ENCODE data around the gene ARHGAP45.
A peak's percentile ranks its signal among the peaks of the same experiment; 100 is the strongest.

ARHGAP45 gene

GRCh38 chr19:1070576-1070930, 3.6 kb downstream of the ARHGAP45 start:
- DNase-seq (ENCODE audit: low spot score): no peak

GRCh38 chr19:1070931-1071791, 4.2 kb downstream of the ARHGAP45 start:
- no peak for DNase-seq (ENCODE audit: low spot score)

GRCh38 chr19:1072371-1073015, 5.5 kb downstream of the ARHGAP45 start:
- no peak for DNase-seq (ENCODE audit: low spot score)

GRCh38 chr19:1073063-1073955, 6.3 kb downstream of the ARHGAP45 start:
- DNase-seq (ENCODE audit: low spot score): no peak

- DNase-seq (ENCODE audit: low spot score): no peak
These were observed 7.1 kb downstream of the ARHGAP45 start for GRCh38 chr19:1073956-1074517.

- peak; percentile 70 for DNase-seq (ENCODE audit: low spot score)
These were observed 7.7 kb downstream of the ARHGAP45 start for GRCh38 chr19:1074544-1075283.

GRCh38 chr19:1076046-1076386, 9.0 kb downstream of the ARHGAP45 start:
- DNase-seq (ENCODE audit: low spot score): no peak

GRCh38 chr19:1076951-1077350, 10.0 kb downstream of the ARHGAP45 start:
- no peak for DNase-seq (ENCODE audit: low spot score)

- peak; percentile 83 for DNase-seq (ENCODE audit: low spot score)
These were observed 12.7 kb downstream of the ARHGAP45 start for GRCh38 chr19:1079566-1080111.

- no peak for DNase-seq (ENCODE audit: low spot score)
These were observed 13.6 kb downstream of the ARHGAP45 start for GRCh38 chr19:1080360-1081161.

- peak; percentile 70 for DNase-seq (ENCODE audit: low spot score)
These were observed 14.6 kb downstream of the ARHGAP45 start for GRCh38 chr19:1081301-1082164.

GRCh38 chr19:1082165-1082927, 15.4 kb downstream of the ARHGAP45 start:
- peak; percentile 78 for DNase-seq (ENCODE audit: low spot score)

- no peak for DNase-seq (ENCODE audit: low spot score)
These were observed 16.2 kb downstream of the ARHGAP45 start for GRCh38 chr19:1082928-1083816.

- no peak for DNase-seq (ENCODE audit: low spot score)
These were observed 17.3 kb downstream of the ARHGAP45 start for GRCh38 chr19:1084024-1084868.

- DNase-seq (ENCODE audit: low spot score): no peak
These were observed 18.2 kb downstream of the ARHGAP45 start for GRCh38 chr19:1085053-1085658.

Data from SK-N-DZ (cell line).